Measurements from ENCODE around the gene TMX4. TPM values are rescaled to one million over a fixed set of nuclear protein-coding genes. Genes with fewer than 3 reads are reported as not detected.

TMX4 gene
- total RNA-seq, 1 experiment from 2014 or later, result 11.7 TPM

DNA sequence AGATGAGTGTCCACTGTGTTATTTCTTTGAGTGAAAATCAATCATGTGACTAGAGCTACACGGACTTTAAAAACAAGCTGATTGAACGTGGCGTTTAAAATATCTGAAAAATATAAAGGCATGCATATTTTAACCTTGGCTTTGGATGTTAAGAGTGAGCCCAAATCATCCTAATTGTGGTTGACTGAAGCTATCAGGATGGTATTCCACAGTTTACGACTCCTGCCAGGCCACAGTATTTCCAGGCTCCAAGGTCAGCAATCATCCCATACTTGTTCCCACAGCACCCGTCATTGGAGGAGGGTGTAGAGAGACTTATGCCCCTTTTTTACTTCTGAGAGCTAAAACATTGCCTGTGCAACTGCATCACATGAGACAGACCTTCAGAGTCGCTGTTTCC lies 43.2 kb upstream of the TMX4 start:
- no peaks in the 10 kb centered on the region for H3K27me3 ChIP-seq (ENCODE audit: insufficient read depth, low read length)
- no peak overlapping the region for H2BK20ac ChIP-seq (ENCODE audit: low read depth, low read length, poor library complexity, severe bottlenecking)
- H3K79me1 ChIP-seq (ENCODE audit: insufficient read depth, low read depth, low read length, poor library complexity, severe bottlenecking), result no peaks in the 10 kb centered on the region
- no peak overlapping the region for H2AFZ ChIP-seq (ENCODE audit: low read length)
- no peak overlapping the region for H3T11ph ChIP-seq (ENCODE audit: low read length)
- H3K4me1 Mint-ChIP-seq, result no peaks in the 10 kb centered on the region
- no peaks in the 10 kb centered on the region for H4K20me1 ChIP-seq (ENCODE audit: control insufficient read depth, insufficient read depth, insufficient read length)
- no peaks in the 10 kb centered on the region for H3K79me2 ChIP-seq (ENCODE audit: insufficient read depth, low read length)
- no peak overlapping the region for H3K14ac ChIP-seq (ENCODE audit: insufficient read depth, low read length)
- H3K27ac Mint-ChIP-seq, result no peak overlapping the region
- H3K4me2 ChIP-seq (ENCODE audit: insufficient read depth, insufficient read length, low read length), result no peak overlapping the region
- no peaks in the 10 kb centered on the region for H3K4me1 ChIP-seq (ENCODE audit: insufficient read depth, low read length)
- no peak overlapping the region for H2BK5ac ChIP-seq (ENCODE audit: insufficient read length, low read length)
- no peaks in the 10 kb centered on the region for H3K23me2 ChIP-seq (ENCODE audit: insufficient read length, low read depth, low read length, poor library complexity, severe bottlenecking)
- H4K91ac ChIP-seq (ENCODE audit: insufficient read length, low read depth, low read length), result no peak overlapping the region
- H4K5ac ChIP-seq (ENCODE audit: insufficient read length, low read depth, low read length), result no peak overlapping the region
- no peaks in the 10 kb centered on the region for H3K9me3 Mint-ChIP-seq
- no peak for DNase-seq
- no peak overlapping the region for H2AK5ac ChIP-seq (ENCODE audit: insufficient read length, low read length)
- no peaks in the 10 kb centered on the region for H3K9me3 ChIP-seq (ENCODE audit: control insufficient read depth, low read depth, low read length)
- no peak overlapping the region for H3K56ac ChIP-seq (ENCODE audit: insufficient read length, low read depth, low read length)
- no peak overlapping the region for H3K4me3 Mint-ChIP-seq
- no peaks in the 10 kb centered on the region for H3K27me3 Mint-ChIP-seq (ENCODE audit: low read depth)
- no peak overlapping the region for H3K4ac ChIP-seq (ENCODE audit: low read depth, low read length)
- H3K18ac ChIP-seq (ENCODE audit: insufficient read length, low read depth, low read length), result no peak overlapping the region
- H3K9ac ChIP-seq (ENCODE audit: extremely low read depth, insufficient read length, low read length), result no peak overlapping the region
- WGBS (ENCODE audit: extremely low coverage, insufficient read length, low lambda C conversion rate), result no CpG with 5 or more reads among the region's 6 CpGs
- H2BK120ac ChIP-seq (ENCODE audit: low read depth, low read length, poor library complexity, severe bottlenecking), result no peak overlapping the region
- no peak overlapping the region for H3K23ac ChIP-seq (ENCODE audit: insufficient read length, low read depth, low read length)
- no peak overlapping the region for H4K8ac ChIP-seq (replicated peaks; ENCODE audit: insufficient read length, low read depth, low read length)
- H2BK12ac ChIP-seq (ENCODE audit: insufficient read length, low read depth, low read length), result no peak overlapping the region
- H3K36me3 Mint-ChIP-seq (ENCODE audit: insufficient read depth in 1 of 3, low read depth in 3 of 3), result no peaks in the 10 kb centered on the region
- TF ChIP-seq, protein P1, sequence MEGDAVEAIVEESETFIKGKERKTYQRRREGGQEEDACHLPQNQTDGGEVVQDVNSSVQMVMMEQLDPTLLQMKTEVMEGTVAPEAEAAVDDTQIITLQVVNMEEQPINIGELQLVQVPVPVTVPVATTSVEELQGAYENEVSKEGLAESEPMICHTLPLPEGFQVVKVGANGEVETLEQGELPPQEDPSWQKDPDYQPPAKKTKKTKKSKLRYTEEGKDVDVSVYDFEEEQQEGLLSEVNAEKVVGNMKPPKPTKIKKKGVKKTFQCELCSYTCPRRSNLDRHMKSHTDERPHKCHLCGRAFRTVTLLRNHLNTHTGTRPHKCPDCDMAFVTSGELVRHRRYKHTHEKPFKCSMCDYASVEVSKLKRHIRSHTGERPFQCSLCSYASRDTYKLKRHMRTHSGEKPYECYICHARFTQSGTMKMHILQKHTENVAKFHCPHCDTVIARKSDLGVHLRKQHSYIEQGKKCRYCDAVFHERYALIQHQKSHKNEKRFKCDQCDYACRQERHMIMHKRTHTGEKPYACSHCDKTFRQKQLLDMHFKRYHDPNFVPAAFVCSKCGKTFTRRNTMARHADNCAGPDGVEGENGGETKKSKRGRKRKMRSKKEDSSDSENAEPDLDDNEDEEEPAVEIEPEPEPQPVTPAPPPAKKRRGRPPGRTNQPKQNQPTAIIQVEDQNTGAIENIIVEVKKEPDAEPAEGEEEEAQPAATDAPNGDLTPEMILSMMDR (conservative IDR thresholded peaks at IDR 0.05), result no peak
- no peak overlapping the region for H3K27ac ChIP-seq (ENCODE audit: insufficient read length, low read depth, low read length)
- no peak overlapping the region for H2BK15ac ChIP-seq (ENCODE audit: low read depth, low read length)
